ENCODE data around the gene HPDL.

Gene HPDL

GRCh38 chr1:45344499-45344898, 17.8 kb downstream of the HPDL start:
- no peak for DNase-seq (ENCODE audit: low read depth)

GRCh38 chr1:45345014-45345413, 18.3 kb downstream of the HPDL start:
- DNase-seq (ENCODE audit: low read depth) = no peak
- H3K4me3 ChIP-seq (ENCODE audit: control insufficient read depth, low read depth, low read length) = no peak overlapping the region
- no peak for TF ChIP-seq CTCF (IDR thresholded peaks at IDR 0.05; ENCODE audit: control insufficient read depth, insufficient read depth, low read depth, low read length, missing control alignments)

More at GRCh38 chr1:45344499-45344898, 17.8 kb downstream of the HPDL start:
- H3K4me3 ChIP-seq (ENCODE audit: control insufficient read depth, low read depth, low read length) = no peak overlapping the region
- no peak for TF ChIP-seq CTCF (IDR thresholded peaks at IDR 0.05; ENCODE audit: control insufficient read depth, insufficient read depth, low read depth, low read length, missing control alignments)

GRCh38 chr1:45346473-45346872, 19.8 kb downstream of the HPDL start:
- no peak overlapping the region for H3K4me3 ChIP-seq (ENCODE audit: control insufficient read depth, low read depth, low read length)
- no peak for DNase-seq (ENCODE audit: low read depth)
- no peak for TF ChIP-seq CTCF (IDR thresholded peaks at IDR 0.05; ENCODE audit: control insufficient read depth, insufficient read depth, low read depth, low read length, missing control alignments)

GRCh38 chr1:45348020-45348419, 21.3 kb downstream of the HPDL start:
- no peak for TF ChIP-seq CTCF (IDR thresholded peaks at IDR 0.05; ENCODE audit: control insufficient read depth, insufficient read depth, low read depth, low read length, missing control alignments)
- DNase-seq (ENCODE audit: low read depth) = no peak
- no peak overlapping the region for H3K4me3 ChIP-seq (ENCODE audit: control insufficient read depth, low read depth, low read length)

GRCh38 chr1:45348609-45348965, 21.9 kb downstream of the HPDL start:
- TF ChIP-seq CTCF (IDR thresholded peaks at IDR 0.05; ENCODE audit: control insufficient read depth, insufficient read depth, low read depth, low read length, missing control alignments) = no peak
- H3K4me3 ChIP-seq (ENCODE audit: control insufficient read depth, low read depth, low read length) = no peak overlapping the region
- no peak for DNase-seq (ENCODE audit: low read depth)

- TF ChIP-seq CTCF (IDR thresholded peaks at IDR 0.05; ENCODE audit: control insufficient read depth, insufficient read depth, low read depth, low read length, missing control alignments) = no peak
- no peak for DNase-seq (ENCODE audit: low read depth)
- H3K4me3 ChIP-seq (ENCODE audit: control insufficient read depth, low read depth, low read length) = no peak overlapping the region
Measured at GRCh38 chr1:45348966-45349677, 22.4 kb downstream of the HPDL start.

Measured in AG09309 (cell line).